ENCODE data around the gene GABRR1. TPM values are rescaled to one million over a fixed set of nuclear protein-coding genes. Genes with fewer than 3 reads are reported as not detected.
"Not testable (repeated sequence)": the region's sequence is repeated elsewhere in the genome, so short reads cannot be mapped to it uniquely, and the experiment has no call there.

GABRR1 gene
- total RNA-seq, 3 donors from 2014 or later (not counting 1 experiment from before 2014, with no cell fraction given), result 0.07 TPM; not detected in 2

DNA sequence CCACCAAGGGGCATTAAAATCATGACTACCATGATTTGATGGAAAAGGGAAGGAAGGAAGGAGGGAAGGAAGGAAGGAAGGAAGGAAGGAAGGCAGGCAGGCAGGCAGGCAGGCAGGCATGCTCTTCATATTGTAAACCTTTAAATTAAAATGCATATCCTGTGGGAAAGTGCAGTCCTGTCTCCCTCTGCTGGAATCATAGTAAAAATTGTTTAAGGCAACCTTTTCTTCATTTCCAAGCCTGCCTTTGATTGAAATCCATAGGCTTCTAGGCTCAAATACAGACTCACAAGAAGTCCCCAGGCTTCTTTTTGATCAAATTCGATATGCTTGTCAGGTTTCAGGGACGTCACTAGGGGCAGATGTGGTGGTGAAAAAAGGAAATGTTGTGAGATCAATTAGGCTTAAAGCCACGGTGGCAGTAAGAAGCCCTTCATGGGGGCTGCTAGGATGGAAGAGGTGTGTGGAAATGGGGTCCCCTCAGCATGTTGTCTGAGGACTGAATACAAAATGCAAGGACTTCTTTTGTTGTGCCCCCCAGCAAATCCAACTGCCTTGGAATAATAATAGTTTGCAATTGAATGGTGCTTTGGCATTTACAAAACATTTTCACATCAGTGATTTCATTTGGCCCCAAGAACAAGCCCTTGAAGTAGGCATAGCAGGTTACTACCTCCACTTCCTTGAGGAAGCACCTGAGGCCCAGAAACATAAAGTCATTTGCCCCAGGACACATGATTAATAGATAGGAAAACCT, 25.6 kb upstream of the GABRR1 start:
- no peak overlapping the region for H3K4me3 ChIP-seq (ENCODE audit: low read length)
- no peaks in the 10 kb centered on the region for H3K27me3 ChIP-seq (ENCODE audit: control insufficient read depth, insufficient read depth, low read length)
- H3K27ac ChIP-seq (ENCODE audit: low read length), result no peak overlapping the region
- ATAC-seq (peak in 1 of 3 donors; percentile 44), DNase-seq (peak in 1 of 2 donors; percentile 55)
- TF ChIP-seq, protein P1, sequence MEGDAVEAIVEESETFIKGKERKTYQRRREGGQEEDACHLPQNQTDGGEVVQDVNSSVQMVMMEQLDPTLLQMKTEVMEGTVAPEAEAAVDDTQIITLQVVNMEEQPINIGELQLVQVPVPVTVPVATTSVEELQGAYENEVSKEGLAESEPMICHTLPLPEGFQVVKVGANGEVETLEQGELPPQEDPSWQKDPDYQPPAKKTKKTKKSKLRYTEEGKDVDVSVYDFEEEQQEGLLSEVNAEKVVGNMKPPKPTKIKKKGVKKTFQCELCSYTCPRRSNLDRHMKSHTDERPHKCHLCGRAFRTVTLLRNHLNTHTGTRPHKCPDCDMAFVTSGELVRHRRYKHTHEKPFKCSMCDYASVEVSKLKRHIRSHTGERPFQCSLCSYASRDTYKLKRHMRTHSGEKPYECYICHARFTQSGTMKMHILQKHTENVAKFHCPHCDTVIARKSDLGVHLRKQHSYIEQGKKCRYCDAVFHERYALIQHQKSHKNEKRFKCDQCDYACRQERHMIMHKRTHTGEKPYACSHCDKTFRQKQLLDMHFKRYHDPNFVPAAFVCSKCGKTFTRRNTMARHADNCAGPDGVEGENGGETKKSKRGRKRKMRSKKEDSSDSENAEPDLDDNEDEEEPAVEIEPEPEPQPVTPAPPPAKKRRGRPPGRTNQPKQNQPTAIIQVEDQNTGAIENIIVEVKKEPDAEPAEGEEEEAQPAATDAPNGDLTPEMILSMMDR (IDR thresholded peaks at IDR 0.05), result no peak
- no peak overlapping the region for H3K4me3 Mint-ChIP-seq
- H3K36me3 Mint-ChIP-seq, result no peaks in the 10 kb centered on the region
- no peaks in the 10 kb centered on the region for H3K9me3 Mint-ChIP-seq
- peaks cover 9% of the 10 kb centered on the region for H3K4me1 ChIP-seq (ENCODE audit: control insufficient read depth, insufficient read depth, low read length)
- no peaks in the 10 kb centered on the region for H3K9me3 ChIP-seq (ENCODE audit: control insufficient read depth, insufficient read depth, low read length)
- peaks cover 2 to 19% of the 10 kb centered on the region in 2 donors for H3K27me3 Mint-ChIP-seq (ENCODE audit: low read depth in 2 of 2)
- WGBS (ENCODE audit: insufficient coverage), result 19% methylated on average over 3 of the region's 3 CpGs
- peaks cover 13 to 19% of the 10 kb centered on the region in 2 donors for H3K4me1 Mint-ChIP-seq
- H3K27ac Mint-ChIP-seq, result peak overlapping the region in 1 of 2 donors; percentile 30
- intact Hi-C loops (cut with micrococcal nuclease), result loop anchor here (1.0 kb wide), 1 partner anchor 260 kb away; no protein-coding TSS in a partner anchor
- no peaks in the 10 kb centered on the region for H3K36me3 ChIP-seq (ENCODE audit: control insufficient read depth, insufficient read depth, low read length)

DNA sequence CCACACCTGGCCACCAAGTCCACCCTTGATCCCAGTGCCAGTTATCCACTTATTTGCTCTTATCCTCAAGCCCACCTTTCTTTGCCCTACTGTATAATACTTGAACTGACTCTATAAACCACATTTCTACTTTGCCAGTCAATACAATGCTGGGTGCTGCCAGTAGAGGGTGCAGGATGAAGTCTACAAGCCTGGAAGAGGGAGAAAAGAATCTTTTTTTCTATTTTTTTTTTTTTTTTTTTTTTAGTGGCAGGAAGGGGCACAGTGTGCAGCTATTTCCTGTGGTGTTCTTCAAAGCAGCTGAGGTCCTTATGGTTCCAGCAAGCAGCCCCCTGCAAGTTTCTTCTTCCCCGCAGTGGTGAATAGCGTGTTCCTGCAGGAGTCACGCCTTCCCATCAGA, 22.2 kb upstream of the GABRR1 start:
- peak overlapping the region; percentile 74 for H3K4me3 Mint-ChIP-seq

DNA sequence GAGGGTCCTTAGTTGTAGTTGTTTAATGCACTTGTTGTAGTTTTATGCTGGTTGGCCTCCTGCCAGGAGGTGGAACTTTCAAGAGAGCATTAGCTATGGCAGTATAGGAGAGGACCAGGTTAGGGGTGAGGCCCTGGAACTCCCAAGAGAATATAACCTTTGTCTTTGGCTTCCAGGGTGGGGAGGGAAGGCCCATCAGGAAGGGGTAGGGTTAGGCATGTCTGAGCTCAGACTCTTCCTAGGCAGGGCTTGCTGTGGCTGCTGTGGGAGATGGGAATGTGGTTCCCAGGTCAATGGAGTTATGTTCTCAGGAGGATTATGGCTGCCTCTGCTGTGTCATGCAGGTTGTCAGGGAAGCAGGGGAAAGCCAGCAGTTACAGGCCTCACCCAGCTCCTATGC, 20.0 kb upstream of the GABRR1 start:
- Mint-ChIP-seq H3K4me1 (peaks cover 23% of the 10 kb centered on the region in 2 donors), H3K27me3 (ENCODE audit: low read depth in 2 of 2) (peaks cover 6 to 30% of the 10 kb centered on the region in 2 donors), H3K9me3 (no peaks in the 10 kb centered on the region), H3K27ac (no peak overlapping the region), H3K36me3 (peaks cover 10% of the 10 kb centered on the region), H3K4me3 (no peak overlapping the region)
- no peak overlapping the region for H3K27ac ChIP-seq (ENCODE audit: low read length)
- TF ChIP-seq, protein P1 (IDR thresholded peaks at IDR 0.05), result no peak
- intact Hi-C loops (cut with micrococcal nuclease), result no loop called here
- no peaks in the 10 kb centered on the region for H3K36me3 ChIP-seq (ENCODE audit: control insufficient read depth, insufficient read depth, low read length)
- ATAC-seq (no peak), DNase-seq (no peak)
- no peak overlapping the region for H3K4me3 ChIP-seq (ENCODE audit: low read length)
- no peaks in the 10 kb centered on the region for H3K9me3 ChIP-seq (ENCODE audit: control insufficient read depth, insufficient read depth, low read length)
- peaks cover 13% of the 10 kb centered on the region for H3K4me1 ChIP-seq (ENCODE audit: control insufficient read depth, insufficient read depth, low read length)
- no peaks in the 10 kb centered on the region for H3K27me3 ChIP-seq (ENCODE audit: control insufficient read depth, insufficient read depth, low read length)

More for the DNA sequence above, 22.2 kb upstream of the GABRR1 start:
- intact Hi-C loops (cut with micrococcal nuclease), result no loop called here
- Histone ChIP-seq H3K27me3 (ENCODE audit: control insufficient read depth, insufficient read depth, low read length) (no peaks in the 10 kb centered on the region), H3K9me3 (ENCODE audit: control insufficient read depth, insufficient read depth, low read length) (no peaks in the 10 kb centered on the region), H3K4me1 (ENCODE audit: control insufficient read depth, insufficient read depth, low read length) (peaks cover 9% of the 10 kb centered on the region), H3K4me3 (ENCODE audit: low read length) (no peak overlapping the region), H3K36me3 (ENCODE audit: control insufficient read depth, insufficient read depth, low read length) (no peaks in the 10 kb centered on the region), H3K27ac (ENCODE audit: low read length) (no peak overlapping the region)
- H3K36me3 Mint-ChIP-seq, result peaks cover 10% of the 10 kb centered on the region
- no peaks in the 10 kb centered on the region for H3K9me3 Mint-ChIP-seq
- DNase-seq (peak in 1 of 2 donors; percentile 55), ATAC-seq (peak; percentile 72 to 84 (median 81))
- H3K4me1 Mint-ChIP-seq, result peaks cover 13 to 19% of the 10 kb centered on the region in 2 donors
- peaks cover 3 to 28% of the 10 kb centered on the region in 2 donors for H3K27me3 Mint-ChIP-seq (ENCODE audit: low read depth in 2 of 2)
- 2% methylated on average over 3 of the region's 3 CpGs for WGBS (ENCODE audit: insufficient coverage)
- TF ChIP-seq, protein P1 (IDR thresholded peaks at IDR 0.05), result peak; percentile 36
- H3K27ac Mint-ChIP-seq, result peak overlapping the region in 1 of 2 donors; percentile 35

- Mint-ChIP-seq H3K36me3 (peaks cover 10% of the 10 kb centered on the region), H3K27me3 (ENCODE audit: low read depth in 2 of 2) (peaks cover 11 to 40% of the 10 kb centered on the region in 2 donors), H3K4me1 (peaks cover 9 to 10% of the 10 kb centered on the region in 2 donors), H3K27ac (peak overlapping the region; percentile 2 to 79), H3K4me3 (peak overlapping the region; percentile 78)
- H3K9me3 Mint-ChIP-seq; DNase-seq; H3K36me3 ChIP-seq (ENCODE audit: control insufficient read depth, insufficient read depth, low read length); H3K4me1 ChIP-seq (ENCODE audit: control insufficient read depth, insufficient read depth, low read length); H3K27ac ChIP-seq (ENCODE audit: low read length); H3K9me3 ChIP-seq (ENCODE audit: control insufficient read depth, insufficient read depth, low read length); ATAC-seq; intact Hi-C loops (cut with micrococcal nuclease); H3K27me3 ChIP-seq (ENCODE audit: control insufficient read depth, insufficient read depth, low read length): not testable (repeated sequence)
- peak overlapping the region; percentile 5 for H3K4me3 ChIP-seq (ENCODE audit: low read length)
- 28% methylated on average over 15 of the region's 15 CpGs for WGBS (ENCODE audit: insufficient coverage)
Measured at GRCh38 chr6:89233605-89234004, 16.4 kb upstream of the GABRR1 start.
